Neural progenitor cell (in vitro differentiated cells): Measurements from ENCODE around the gene RFPL1.

Source experiments
- EZH2 ChIP-seq: fragments of 200-600 bp; sonication (generic); IDR thresholded peaks from 2 replicates; pipeline ENCODE4 v1.6.1; 2017; ENCODE audit warnings: antibody characterized with exemption, mild to moderate bottlenecking, moderate library complexity
- EZH2phosphoT487 ChIP-seq: fragments of 200-600 bp; sonication (generic); IDR thresholded peaks from 2 replicates; pipeline ENCODE4 v1.6.1; 2017; ENCODE audit warnings: antibody characterized with exemption
- TF ChIP-seq, protein P1 (sequence below): fragments of 200-600 bp; sonication (generic); IDR thresholded peaks from 2 replicates; pipeline ENCODE4 v1.5.1; 2017; ENCODE audit warnings: antibody characterized with exemption, mild to moderate bottlenecking

DNA sequence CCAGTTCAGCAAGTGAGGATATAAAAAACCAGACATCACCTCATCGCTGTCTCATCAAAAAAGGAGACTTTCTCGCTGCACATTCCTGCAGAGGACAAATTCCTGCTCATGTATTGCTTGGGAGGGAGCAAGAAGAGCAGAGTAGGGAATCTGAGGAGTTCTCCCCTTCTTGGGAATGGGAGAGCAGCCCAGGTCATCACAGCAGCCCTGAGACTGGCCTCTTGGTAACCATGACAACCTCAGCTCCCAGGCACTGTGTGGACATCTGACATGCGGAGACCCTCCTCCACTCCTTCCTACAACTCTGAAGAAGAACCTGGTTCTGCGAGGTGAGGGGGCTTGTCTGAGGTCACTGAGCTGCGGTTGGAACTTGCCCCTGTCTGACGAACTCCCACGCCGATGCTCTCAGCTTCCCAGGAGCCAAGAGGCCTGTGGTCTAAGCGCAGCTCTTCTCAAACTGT is 17.9 kb downstream of the RFPL1 start:
- TF ChIP-seq, protein P1, sequence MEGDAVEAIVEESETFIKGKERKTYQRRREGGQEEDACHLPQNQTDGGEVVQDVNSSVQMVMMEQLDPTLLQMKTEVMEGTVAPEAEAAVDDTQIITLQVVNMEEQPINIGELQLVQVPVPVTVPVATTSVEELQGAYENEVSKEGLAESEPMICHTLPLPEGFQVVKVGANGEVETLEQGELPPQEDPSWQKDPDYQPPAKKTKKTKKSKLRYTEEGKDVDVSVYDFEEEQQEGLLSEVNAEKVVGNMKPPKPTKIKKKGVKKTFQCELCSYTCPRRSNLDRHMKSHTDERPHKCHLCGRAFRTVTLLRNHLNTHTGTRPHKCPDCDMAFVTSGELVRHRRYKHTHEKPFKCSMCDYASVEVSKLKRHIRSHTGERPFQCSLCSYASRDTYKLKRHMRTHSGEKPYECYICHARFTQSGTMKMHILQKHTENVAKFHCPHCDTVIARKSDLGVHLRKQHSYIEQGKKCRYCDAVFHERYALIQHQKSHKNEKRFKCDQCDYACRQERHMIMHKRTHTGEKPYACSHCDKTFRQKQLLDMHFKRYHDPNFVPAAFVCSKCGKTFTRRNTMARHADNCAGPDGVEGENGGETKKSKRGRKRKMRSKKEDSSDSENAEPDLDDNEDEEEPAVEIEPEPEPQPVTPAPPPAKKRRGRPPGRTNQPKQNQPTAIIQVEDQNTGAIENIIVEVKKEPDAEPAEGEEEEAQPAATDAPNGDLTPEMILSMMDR, result no peak
- TF ChIP-seq EZH2phosphoT487 (no peak), EZH2 (no peak)
